ENCODE measurements around the gene RAN.
A peak's percentile ranks its signal among the peaks of the same experiment; 100 is the strongest.

The RAN gene
- long read RNA-seq, transcript RAN-202 (6 exons, 1,530 nt), result minor isoform, 26 of 2,032 reads
- long read RNA-seq, transcript RAN-212 (7 exons, 2,661 nt), result major isoform, 1,940 of 2,032 reads
- long read RNA-seq, transcript RAN-203 (6 exons, 2,455 nt), result minor isoform, 25 of 2,032 reads
- long read RNA-seq, partial matches to known transcripts, result 10 of 2,032 reads
- long read RNA-seq, other reads (novel, unspliced or antisense), result 31 of 2,032 reads

- Histone ChIP-seq H3K27ac (replicated peaks) (peak within 1 kb of the TSS; percentile 99), H3K4me3 (replicated peaks; ENCODE audit: insufficient read depth, low read length) (peak within 1 kb of the TSS; percentile 79), H3K27me3 (ENCODE audit: insufficient read depth, poor library complexity, severe bottlenecking) (no peaks in the 10 kb centered on the region)
- peak; percentile 86 to 87 for DNase-seq (ENCODE audit: low read depth in 1 of 2, low spot score in 1 of 2)
- no peak for TF ChIP-seq GABPA (IDR thresholded peaks at IDR 0.05; ENCODE audit: low read depth)
- TF ChIP-seq POLR2AphosphoS5 (IDR thresholded peaks at IDR 0.05; ENCODE audit: low read depth), result peak; percentile 85
Observed at GRCh38 chr12:130871286-130872178, at the start of gene RAN. RAN (plus strand) TSS chr12:130872066; CDS start chr12:130872594, 528 bp downstream.

DNA sequence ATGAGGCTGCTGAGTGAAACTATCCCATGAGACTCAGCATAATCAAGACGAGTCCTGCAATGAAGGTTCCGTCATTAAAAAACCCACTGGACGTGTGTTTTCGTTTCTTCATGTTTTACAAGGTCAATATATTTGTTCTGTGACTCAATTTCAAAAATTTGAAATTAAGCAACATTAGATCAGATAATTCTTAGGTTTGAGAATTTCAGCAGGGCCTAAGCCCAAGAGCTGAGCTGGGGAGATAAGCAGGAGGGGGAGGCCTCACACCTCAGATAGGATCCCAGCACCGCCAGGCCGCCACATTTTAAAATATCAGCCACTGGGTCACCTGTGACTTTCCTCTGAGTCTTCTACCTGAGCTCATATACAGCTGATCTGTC lies 46.1 kb upstream of the RAN start:
- H3K4me3 ChIP-seq (replicated peaks; ENCODE audit: insufficient read depth, low read length), result no peak overlapping the region
- TF ChIP-seq REST (IDR thresholded peaks at IDR 0.05; ENCODE audit: insufficient replicate concordance, low read depth) (no peak), POLR2AphosphoS5 (IDR thresholded peaks at IDR 0.05; ENCODE audit: low read depth) (no peak), GABPA (IDR thresholded peaks at IDR 0.05; ENCODE audit: low read depth) (no peak), SPI1 (IDR thresholded peaks at IDR 0.05; ENCODE audit: borderline replicate concordance, low read depth) (no peak)
- TF ChIP-seq, protein P1, sequence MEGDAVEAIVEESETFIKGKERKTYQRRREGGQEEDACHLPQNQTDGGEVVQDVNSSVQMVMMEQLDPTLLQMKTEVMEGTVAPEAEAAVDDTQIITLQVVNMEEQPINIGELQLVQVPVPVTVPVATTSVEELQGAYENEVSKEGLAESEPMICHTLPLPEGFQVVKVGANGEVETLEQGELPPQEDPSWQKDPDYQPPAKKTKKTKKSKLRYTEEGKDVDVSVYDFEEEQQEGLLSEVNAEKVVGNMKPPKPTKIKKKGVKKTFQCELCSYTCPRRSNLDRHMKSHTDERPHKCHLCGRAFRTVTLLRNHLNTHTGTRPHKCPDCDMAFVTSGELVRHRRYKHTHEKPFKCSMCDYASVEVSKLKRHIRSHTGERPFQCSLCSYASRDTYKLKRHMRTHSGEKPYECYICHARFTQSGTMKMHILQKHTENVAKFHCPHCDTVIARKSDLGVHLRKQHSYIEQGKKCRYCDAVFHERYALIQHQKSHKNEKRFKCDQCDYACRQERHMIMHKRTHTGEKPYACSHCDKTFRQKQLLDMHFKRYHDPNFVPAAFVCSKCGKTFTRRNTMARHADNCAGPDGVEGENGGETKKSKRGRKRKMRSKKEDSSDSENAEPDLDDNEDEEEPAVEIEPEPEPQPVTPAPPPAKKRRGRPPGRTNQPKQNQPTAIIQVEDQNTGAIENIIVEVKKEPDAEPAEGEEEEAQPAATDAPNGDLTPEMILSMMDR (IDR thresholded peaks at IDR 0.05; ENCODE audit: insufficient read depth, low read length), result no peak
- H3K27me3 ChIP-seq (ENCODE audit: insufficient read depth, poor library complexity, severe bottlenecking), result no peaks in the 10 kb centered on the region
- DNase-seq (ENCODE audit: low read depth in 1 of 2, low spot score in 1 of 2), result no peak
- no peak overlapping the region for H3K27ac ChIP-seq (replicated peaks)

- no peak overlapping the region for H3K4me3 ChIP-seq (replicated peaks; ENCODE audit: insufficient read depth, low read length)
- DNase-seq (ENCODE audit: low read depth in 1 of 2, low spot score in 1 of 2), result peak in 1 of 2 experiments; percentile 49
- TF ChIP-seq REST (IDR thresholded peaks at IDR 0.05; ENCODE audit: insufficient replicate concordance, low read depth) (no peak), SPI1 (IDR thresholded peaks at IDR 0.05; ENCODE audit: borderline replicate concordance, low read depth) (no peak), POLR2AphosphoS5 (IDR thresholded peaks at IDR 0.05; ENCODE audit: low read depth) (no peak), GABPA (IDR thresholded peaks at IDR 0.05; ENCODE audit: low read depth) (no peak)
- TF ChIP-seq, protein P1 (IDR thresholded peaks at IDR 0.05; ENCODE audit: insufficient read depth, low read length), result no peak
- no peaks in the 10 kb centered on the region for H3K27me3 ChIP-seq (ENCODE audit: insufficient read depth, poor library complexity, severe bottlenecking)
- H3K27ac ChIP-seq (replicated peaks), result no peak overlapping the region
Observed at GRCh38 chr12:130826151-130826801, 45.6 kb upstream of the RAN start.

DNA sequence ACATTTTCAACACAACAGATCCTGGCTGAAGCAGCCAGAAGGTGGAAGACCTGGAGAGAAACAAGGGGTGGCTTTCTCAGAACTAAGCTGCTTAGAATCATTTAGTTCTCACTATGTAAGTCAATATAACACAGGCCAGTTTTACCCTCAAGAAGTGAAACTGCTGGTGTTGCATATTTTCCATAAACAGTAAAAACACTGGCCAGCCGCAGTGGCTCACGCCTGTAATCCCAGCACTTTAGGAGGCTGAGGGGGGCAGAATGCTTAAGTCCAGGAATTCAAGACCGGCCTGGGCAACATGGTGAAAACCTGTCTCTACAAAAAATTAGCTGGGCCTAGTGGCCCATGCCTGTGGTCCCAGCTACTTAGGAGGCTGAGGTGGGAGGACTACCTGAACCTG lies 44.4 kb upstream of the RAN start:
- Histone ChIP-seq H3K4me3 (replicated peaks; ENCODE audit: insufficient read depth, low read length) (no peak overlapping the region), H3K27me3 (ENCODE audit: insufficient read depth, poor library complexity, severe bottlenecking) (no peaks in the 10 kb centered on the region), H3K27ac (replicated peaks) (no peak overlapping the region)
- TF ChIP-seq POLR2AphosphoS5 (IDR thresholded peaks at IDR 0.05; ENCODE audit: low read depth) (no peak), SPI1 (IDR thresholded peaks at IDR 0.05; ENCODE audit: borderline replicate concordance, low read depth) (no peak), GABPA (IDR thresholded peaks at IDR 0.05; ENCODE audit: low read depth) (no peak), REST (IDR thresholded peaks at IDR 0.05; ENCODE audit: insufficient replicate concordance, low read depth) (no peak)
- TF ChIP-seq, protein P1 (IDR thresholded peaks at IDR 0.05; ENCODE audit: insufficient read depth, low read length), result no peak
- no peak for DNase-seq (ENCODE audit: low read depth in 1 of 2, low spot score in 1 of 2)

All from HL-60 (cell line).